Breast epithelium (tissue), 3 donors: ENCODE data around the gene MYBPC1.

ENCODE experiments used
- CTCF ChIP-seq, 3 donors: fragments of 450-650 bp; IDR thresholded peaks; one replicate each; pipeline ENCODE4 v1.5.1; 2016 to 2017; ENCODE audit warnings: antibody characterized with exemption in 3 of 3, mild to moderate bottlenecking in 3 of 3, moderate library complexity in 3 of 3
- POLR2A ChIP-seq: fragments of 450-650 bp; IDR thresholded peaks from one replicate; pipeline ENCODE4 v1.6.1; 2016; ENCODE audit warnings: antibody characterized with exemption, mild to moderate bottlenecking, moderate library complexity

DNA sequence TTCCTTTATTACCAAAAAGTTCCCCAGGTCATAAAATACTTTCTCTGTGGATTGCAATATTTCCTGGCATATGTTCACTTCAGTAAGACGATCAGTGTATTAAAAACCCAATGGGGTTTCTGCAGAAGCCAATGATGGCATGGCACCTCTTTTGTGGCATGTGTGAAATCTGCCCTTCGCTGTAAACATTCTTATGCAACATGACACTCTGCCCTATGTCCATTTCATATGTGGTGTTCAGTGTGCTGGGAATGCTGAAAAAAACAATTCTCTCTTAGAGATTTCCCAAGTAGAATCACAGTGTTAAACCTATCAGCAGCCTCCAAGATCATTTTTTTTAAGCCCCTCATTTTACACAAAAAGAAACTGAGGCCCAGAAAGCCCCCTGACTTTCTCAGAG lies 2.3 kb upstream of the MYBPC1 start:
- TF ChIP-seq POLR2A: no peak
- no peak for TF ChIP-seq CTCF (IDR thresholded peaks at IDR 0.05)
